ENCODE data around the gene RNF183.

The RNF183 gene, protein sequence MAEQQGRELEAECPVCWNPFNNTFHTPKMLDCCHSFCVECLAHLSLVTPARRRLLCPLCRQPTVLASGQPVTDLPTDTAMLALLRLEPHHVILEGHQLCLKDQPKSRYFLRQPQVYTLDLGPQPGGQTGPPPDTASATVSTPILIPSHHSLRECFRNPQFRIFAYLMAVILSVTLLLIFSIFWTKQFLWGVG

DNA sequence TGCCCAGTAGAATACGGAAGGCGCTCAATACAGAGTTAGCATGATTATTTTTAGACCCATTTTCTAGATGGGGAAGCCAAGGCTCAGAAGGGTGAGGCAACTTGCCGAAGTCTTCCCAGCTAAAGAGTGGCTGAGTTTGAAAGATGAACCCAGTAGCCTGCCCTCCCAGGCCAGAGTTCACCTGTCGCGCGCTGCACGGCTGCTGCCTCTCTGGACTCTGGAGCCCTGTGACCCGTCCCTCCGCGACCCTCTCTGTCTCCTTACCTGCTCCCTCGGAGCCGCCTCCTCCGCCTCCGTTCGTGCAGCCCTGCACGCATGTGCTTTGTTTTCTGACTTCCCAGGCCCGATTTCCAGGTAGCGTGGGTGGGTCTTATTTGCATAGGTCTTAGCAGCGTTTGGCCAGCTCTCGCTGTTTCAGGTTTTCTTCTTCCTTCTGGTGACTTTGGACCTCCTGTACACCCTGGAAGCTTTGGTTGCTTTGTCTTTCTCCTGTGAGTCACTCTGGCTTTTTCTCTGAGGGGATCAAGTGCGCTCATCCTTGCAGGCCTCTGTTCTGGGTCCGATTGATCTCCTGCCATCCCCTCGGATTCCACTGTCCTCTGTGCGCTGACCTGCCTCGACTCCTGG lies at the start of gene RNF183:
Gene RNF183, minus strand, starts transcription at position 585 of the 627 bp plus-strand sequence. CDS start 5,192 bp downstream, outside the sequence.
- DNase-seq: peak in 1 of 2 experiments; percentile 18

- no peak for DNase-seq
Observed at GRCh38 chr9:113352411-113352810, 49.2 kb upstream of the RNF183 start.

DNA sequence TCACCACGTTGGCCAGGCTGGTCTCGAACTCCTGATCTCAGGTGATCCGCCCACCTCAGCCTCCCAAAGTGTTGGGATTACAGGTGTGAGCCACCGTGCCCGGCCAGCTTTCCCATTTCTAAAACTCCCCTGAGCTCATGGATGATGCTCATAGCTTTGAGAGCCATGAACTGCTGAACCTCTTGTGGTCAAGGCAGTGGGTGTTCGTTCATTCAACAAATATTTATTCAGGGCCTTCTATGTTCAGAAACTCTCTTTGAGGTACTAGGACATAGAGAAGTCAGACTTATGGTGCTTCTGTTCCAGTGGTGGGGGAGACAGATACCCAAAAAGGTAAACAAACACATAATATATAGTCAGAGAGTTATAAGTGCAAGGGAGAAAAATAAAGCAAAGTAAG lies 48.8 kb upstream of the RNF183 start:
- no peak for DNase-seq

- no peak for DNase-seq
Observed at GRCh38 chr9:113350937-113351336, 47.8 kb upstream of the RNF183 start.

- DNase-seq: peak; percentile 4 to 33
Observed at GRCh38 chr9:113350107-113350661, 47.0 kb upstream of the RNF183 start.

DNA sequence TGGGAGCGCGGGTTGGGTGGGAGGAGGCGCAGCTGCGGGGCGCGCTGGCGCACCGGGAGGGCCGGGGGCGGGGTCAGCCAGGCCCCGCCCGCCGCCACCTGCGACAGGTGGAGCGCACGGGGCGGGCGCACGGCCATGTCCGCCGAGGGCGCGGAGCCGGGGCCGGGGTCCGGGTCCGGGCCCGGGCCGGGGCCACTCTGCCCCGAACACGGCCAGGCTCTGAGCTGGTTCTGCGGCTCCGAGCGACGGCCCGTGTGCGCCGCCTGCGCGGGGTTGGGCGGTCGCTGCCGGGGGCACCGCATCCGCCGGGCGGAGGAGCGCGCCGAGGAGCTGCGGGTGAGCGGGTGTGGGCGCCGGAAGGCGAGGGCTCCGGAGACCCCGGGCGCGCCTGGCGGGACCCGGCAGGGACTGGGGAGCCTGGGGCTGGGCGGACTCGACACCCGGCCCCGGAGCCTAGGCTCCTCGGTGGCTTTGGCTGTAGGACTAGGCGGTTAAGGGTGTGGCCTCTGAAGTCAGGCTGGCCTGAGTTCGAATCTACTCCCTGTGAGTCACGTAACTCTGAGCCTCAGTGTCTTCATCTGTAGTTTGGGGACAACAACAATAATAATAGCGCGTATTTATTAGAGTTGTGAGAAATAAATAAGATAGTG lies 46.4 kb upstream of the RNF183 start, which contains the start of gene BSPRY:
Gene BSPRY, plus strand, starts transcription at position 97 of the 650 bp plus-strand sequence. Its CDS starts 39 bp downstream, at position 136.
- peak in 1 of 2 experiments; percentile 67 for DNase-seq

GRCh38 chr9:113349066-113349444 lies 45.9 kb upstream of the RNF183 start:
- no peak for DNase-seq

- no peak for DNase-seq
Observed at GRCh38 chr9:113348437-113348836, 45.3 kb upstream of the RNF183 start.

- no peak for DNase-seq
Observed at GRCh38 chr9:113345671-113346070, 42.5 kb upstream of the RNF183 start.

DNA sequence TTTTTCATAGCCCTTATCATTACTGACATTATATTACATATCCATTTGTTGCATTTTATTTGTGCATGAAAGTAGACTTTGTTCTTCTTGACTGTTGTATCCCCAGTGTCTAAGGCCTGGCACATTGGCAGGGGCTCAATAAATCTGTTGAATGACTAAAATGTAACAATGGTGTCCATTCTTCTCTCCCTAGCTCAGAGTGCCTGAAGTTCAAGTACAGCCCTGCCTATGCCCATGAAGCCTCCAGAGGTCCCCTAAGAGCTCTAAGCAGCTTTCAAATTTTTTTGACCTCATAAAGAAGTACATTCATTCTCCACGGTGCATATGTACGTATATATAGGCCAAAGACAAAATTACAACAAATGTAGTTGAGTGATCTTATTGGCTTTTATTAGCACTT lies 42.0 kb upstream of the RNF183 start:
- no peak for DNase-seq

DNA sequence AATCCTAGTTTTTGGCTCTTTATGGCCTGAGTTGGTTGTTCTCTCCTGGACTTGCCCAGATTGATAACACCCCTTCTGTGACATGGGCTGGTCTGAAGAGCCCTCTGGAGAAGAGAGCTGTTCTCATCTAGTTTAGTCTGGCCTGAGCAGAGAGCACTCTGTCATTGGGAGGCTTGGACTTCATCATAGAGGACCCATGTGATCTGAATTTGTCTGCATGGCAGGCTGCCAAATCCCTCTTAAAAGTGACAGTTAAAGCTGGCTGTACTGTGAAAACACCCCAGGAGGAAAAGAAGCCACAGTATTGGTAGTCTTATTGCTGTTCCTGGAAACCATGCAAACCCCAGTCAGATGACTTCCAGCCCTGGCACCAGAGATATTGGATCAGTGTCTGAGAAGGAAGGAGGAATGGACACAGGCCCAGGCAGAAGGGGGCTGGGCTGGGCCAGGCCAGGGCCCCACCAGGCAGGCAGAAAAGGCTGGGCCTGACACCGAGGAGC lies 40.6 kb upstream of the RNF183 start:
- DNase-seq: peak in 1 of 2 experiments; percentile 28

DNA sequence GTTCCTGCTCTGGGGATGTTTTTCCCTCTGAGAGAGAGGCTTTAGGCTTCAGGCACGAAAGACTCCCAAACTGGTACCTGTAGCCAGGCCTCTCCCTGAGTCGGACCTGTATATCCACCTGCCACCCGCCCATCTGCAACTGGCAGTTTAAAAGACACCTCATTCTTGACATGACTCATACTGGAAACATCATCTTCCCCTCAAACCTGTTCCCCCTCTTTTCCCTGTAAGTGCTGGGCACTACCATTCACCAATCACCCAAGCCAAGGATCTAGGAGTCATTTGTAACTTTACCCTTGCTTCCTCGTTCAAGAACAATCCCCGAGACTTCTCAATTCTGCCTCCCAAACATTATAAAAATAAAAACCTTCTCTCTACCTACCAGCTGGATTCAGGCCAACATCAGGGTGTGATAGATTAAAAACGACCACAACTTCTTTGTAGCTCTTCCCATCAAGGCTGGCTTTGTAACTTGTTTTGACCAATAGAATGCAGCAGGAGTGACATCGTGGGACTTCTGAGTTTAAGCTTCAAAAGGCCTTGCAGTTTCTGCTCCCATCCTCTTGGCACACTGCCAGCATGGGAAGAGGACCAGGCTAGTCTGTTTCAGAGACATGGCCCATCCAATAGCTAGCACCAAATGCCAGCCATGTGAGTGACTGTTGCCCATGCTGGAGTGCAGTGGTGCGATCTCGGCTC lies 38.7 kb upstream of the RNF183 start:
- DNase-seq: no peak

DNA sequence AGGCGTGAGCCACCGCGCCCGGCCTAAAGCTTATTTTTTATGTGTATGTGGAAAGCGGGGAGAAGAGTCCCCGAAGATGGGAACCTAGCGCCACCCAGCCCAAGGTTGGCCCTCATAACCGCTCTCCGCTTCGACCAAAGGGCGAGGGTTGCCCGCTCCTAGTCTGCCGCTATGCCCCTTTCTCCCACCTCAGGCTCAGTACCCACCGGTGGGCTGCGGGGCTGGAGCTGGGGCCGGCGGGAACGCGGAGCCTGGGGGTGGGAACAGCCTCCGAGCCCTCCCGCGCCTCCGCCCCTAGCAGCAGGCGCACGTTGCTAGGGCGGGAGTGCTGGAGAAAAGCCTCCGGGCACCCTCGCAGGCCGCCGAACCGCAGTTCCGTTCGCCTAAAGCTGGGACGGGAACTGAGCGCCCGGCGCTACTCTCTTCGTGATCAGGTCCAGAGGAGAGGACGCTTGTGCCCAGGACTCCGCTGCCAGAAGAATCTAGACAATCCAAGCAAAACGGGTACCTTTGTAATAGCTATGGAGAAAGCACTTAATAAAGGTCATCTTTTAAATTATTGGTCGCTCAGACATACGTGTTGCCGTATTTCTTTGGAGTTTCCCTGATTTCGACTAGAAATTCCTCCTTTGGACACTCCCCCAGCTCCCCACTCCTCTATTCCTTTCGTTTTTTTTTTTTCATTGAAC lies 37.0 kb upstream of the RNF183 start, which contains the start of gene WDR31:
Gene WDR31, minus strand, starts transcription at position 265 of the 689 bp plus-strand sequence. CDS start 8,253 bp downstream, outside the sequence.
- peak; percentile 63 to 86 for DNase-seq

- DNase-seq: no peak
Observed at GRCh38 chr9:113337714-113338113, 34.5 kb upstream of the RNF183 start.

- DNase-seq: no peak
Observed at GRCh38 chr9:113331780-113332179, 28.6 kb upstream of the RNF183 start.

- DNase-seq: no peak
Observed at GRCh38 chr9:113328045-113328782, 25.0 kb upstream of the RNF183 start.

DNA sequence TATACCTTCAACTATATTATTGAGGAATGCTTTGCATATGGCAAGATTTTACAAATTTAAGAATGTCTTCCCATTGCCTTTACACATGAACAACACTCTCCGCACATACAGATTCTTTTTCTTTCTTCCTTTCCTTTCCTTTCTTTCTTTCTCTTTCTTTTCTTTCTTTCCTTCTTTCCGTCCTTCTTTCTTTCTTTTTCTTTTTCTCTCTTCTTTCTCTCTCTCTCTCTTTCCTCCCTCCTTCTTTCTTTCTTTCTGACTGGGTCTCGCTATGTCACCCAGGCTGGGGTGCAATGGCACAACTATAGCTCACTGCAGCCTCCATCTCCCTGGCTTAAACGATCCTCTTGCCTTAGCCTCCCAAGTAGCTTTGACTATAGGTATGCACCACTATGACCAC lies 23.1 kb upstream of the RNF183 start:
- DNase-seq: no peak

DNA sequence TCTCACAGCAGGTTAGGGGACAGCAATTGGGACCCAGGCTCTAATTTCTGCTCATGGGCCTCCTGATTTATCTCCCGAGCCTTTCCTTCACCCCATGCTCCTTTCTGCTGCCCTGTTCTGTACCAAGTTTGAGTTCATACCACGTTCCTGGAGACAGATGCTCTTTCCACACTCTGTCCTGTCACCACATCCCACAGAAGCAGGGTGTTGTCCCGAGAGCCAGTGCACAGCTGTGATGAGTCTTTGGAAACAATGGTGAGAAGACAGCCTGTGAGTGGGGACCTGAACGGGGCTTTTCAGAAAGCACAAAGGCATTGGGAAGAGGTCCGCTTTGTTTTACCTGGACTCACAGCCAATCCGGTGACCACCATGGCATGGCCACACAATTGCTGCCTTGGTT lies 19.5 kb upstream of the RNF183 start:
- DNase-seq: no peak

- DNase-seq: no peak
Observed at GRCh38 chr9:113320051-113320450, 16.9 kb upstream of the RNF183 start.

DNA sequence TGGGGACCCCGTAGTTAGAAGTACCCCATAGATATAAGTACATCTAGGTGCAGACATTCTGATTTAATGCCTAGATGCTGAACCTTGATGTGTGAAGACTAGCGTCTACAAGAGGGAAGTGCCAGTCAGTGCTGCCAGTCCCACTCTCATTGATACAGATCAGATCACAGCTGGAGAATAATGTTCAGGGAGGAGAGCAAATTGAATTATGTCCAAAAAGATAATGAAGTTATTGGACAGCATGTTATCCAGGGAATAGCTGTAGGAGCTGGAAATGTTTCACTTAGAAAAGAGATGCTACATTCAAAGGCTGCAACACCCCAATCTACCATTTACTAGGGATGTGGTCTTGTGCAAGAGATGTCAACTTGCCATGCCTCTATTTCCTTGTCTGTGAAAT lies 15.9 kb upstream of the RNF183 start:
- DNase-seq: no peak

- no peak for DNase-seq
Observed at GRCh38 chr9:113317777-113318176, 14.6 kb upstream of the RNF183 start.

DNA sequence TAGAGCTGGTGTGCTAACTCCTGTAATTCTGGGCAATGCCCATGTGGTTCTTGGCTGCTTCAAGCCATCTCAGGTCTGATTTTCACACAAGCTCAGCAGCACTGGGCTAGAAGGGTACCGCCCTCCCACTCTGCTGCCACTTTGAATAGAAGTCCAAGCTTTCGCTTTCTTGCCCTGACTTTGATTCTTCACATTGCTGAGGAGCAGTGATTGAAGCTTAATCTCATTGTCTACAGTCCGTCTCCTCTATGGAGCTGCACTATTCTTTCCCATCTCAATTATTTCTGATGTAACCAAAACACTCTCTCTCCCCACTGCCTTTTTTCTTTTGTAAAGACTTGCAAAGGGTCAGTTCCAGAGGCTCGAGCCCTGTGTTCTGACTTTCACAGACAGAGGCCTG lies 12.9 kb upstream of the RNF183 start:
- DNase-seq: no peak
